ENCODE data around the gene IRAK1BP1. TPM values are rescaled to one million over a fixed set of nuclear protein-coding genes. Genes with fewer than 3 reads are reported as not detected.

The IRAK1BP1 gene
- total RNA-seq, 1 donor from 2014 or later, result 3.4 TPM

DNA sequence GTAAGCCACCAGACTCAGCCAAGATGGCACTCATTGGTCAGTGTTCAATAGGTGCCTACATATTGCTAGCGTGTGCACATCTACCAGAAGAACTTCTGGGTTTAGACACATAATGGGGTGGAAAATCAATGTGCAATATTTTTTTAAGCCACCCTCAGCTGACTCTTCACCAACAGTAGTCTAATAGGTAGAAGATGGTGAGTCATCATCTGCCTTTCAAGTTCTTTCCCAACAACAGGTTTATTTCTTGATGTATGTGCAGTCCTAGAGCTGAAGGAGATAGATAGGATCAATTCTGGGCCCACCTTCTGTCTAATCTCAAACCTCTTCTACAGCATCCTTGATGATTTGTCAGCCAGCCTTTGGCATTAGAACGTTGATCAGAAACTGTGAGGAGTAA lies 41.3 kb downstream of the IRAK1BP1 start:
- TF ChIP-seq EZH2 (IDR thresholded peaks at IDR 0.05; ENCODE audit: insufficient read depth, low read length), result no peak
- TF ChIP-seq, protein P1, sequence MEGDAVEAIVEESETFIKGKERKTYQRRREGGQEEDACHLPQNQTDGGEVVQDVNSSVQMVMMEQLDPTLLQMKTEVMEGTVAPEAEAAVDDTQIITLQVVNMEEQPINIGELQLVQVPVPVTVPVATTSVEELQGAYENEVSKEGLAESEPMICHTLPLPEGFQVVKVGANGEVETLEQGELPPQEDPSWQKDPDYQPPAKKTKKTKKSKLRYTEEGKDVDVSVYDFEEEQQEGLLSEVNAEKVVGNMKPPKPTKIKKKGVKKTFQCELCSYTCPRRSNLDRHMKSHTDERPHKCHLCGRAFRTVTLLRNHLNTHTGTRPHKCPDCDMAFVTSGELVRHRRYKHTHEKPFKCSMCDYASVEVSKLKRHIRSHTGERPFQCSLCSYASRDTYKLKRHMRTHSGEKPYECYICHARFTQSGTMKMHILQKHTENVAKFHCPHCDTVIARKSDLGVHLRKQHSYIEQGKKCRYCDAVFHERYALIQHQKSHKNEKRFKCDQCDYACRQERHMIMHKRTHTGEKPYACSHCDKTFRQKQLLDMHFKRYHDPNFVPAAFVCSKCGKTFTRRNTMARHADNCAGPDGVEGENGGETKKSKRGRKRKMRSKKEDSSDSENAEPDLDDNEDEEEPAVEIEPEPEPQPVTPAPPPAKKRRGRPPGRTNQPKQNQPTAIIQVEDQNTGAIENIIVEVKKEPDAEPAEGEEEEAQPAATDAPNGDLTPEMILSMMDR (IDR thresholded peaks at IDR 0.05; ENCODE audit: insufficient read depth, low read depth, low read length), result no peak
- H4K20me1 ChIP-seq (ENCODE audit: insufficient read depth, low read length), result no peaks in the 10 kb centered on the region
- no peak overlapping the region for H3K27ac ChIP-seq (ENCODE audit: low read depth, low read length)
- peaks cover 12% of the 10 kb centered on the region for H3K27me3 Mint-ChIP-seq (ENCODE audit: low read depth, unreplicated experiment)
- H3K36me3 Mint-ChIP-seq (ENCODE audit: low read depth, unreplicated experiment), result peaks cover 3% of the 10 kb centered on the region
- H3K4me2 ChIP-seq (ENCODE audit: low read length), result no peak overlapping the region
- no peak overlapping the region for H3K9ac ChIP-seq (ENCODE audit: low read length)
- H3K9me3 Mint-ChIP-seq (ENCODE audit: unreplicated experiment), result peaks cover 5% of the 10 kb centered on the region
- H3K79me2 ChIP-seq (ENCODE audit: insufficient read depth, low read length), result no peaks in the 10 kb centered on the region
- no peaks in the 10 kb centered on the region for H3K4me1 ChIP-seq (ENCODE audit: insufficient read depth, low read length)
- H3K36me3 ChIP-seq (ENCODE audit: insufficient read depth, low read length), result no peaks in the 10 kb centered on the region
- no peaks in the 10 kb centered on the region for H3K27me3 ChIP-seq (ENCODE audit: insufficient read depth, low read length)
- no peak overlapping the region for H3K4me3 Mint-ChIP-seq (ENCODE audit: unreplicated experiment)
- H3K4me1 Mint-ChIP-seq (ENCODE audit: low read depth, unreplicated experiment), result peaks cover 3% of the 10 kb centered on the region
- H3K4me3 ChIP-seq (ENCODE audit: insufficient read depth, low read depth, low read length), result no peak overlapping the region
- no peaks in the 10 kb centered on the region for H3K9me3 ChIP-seq (ENCODE audit: insufficient read depth, low read depth, low read length)
- no peak overlapping the region for H2AFZ ChIP-seq (ENCODE audit: low read depth, low read length)
- DNase-seq (ENCODE audit: low read depth) (no peak), FAIRE-seq (no peak)
- H3K27ac Mint-ChIP-seq (ENCODE audit: unreplicated experiment), result no peak overlapping the region

DNA sequence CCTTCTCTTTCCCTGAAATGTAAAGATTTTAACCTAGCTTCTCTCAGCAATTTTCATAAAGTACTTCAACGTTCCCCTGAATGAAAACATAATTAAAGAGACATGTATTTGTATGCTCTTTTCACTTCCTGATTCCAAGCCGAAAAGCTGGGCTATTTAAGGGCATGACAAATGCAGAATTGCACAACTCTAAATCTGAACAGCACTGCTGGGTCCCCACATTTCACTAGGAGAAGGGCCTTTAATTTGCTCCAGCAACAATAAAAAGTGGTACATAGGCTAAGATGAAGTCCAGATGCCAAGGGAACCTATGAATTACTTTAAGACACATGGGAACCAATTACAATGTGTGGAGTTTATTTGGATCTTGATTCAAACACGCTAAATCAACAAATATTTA lies 42.0 kb downstream of the IRAK1BP1 start:
- Mint-ChIP-seq H3K27me3 (ENCODE audit: low read depth, unreplicated experiment) (peaks cover 12% of the 10 kb centered on the region), H3K9me3 (ENCODE audit: unreplicated experiment) (peaks cover 5% of the 10 kb centered on the region), H3K4me3 (ENCODE audit: unreplicated experiment) (no peak overlapping the region), H3K36me3 (ENCODE audit: low read depth, unreplicated experiment) (peaks cover 3% of the 10 kb centered on the region), H3K27ac (ENCODE audit: unreplicated experiment) (no peak overlapping the region), H3K4me1 (ENCODE audit: low read depth, unreplicated experiment) (peaks cover 3% of the 10 kb centered on the region)
- Histone ChIP-seq H3K36me3 (ENCODE audit: insufficient read depth, low read length) (no peaks in the 10 kb centered on the region), H3K4me2 (ENCODE audit: low read length) (no peak overlapping the region), H3K4me3 (ENCODE audit: insufficient read depth, low read depth, low read length) (no peak overlapping the region), H3K79me2 (ENCODE audit: insufficient read depth, low read length) (no peaks in the 10 kb centered on the region), H4K20me1 (ENCODE audit: insufficient read depth, low read length) (no peaks in the 10 kb centered on the region), H3K4me1 (ENCODE audit: insufficient read depth, low read length) (no peaks in the 10 kb centered on the region), H2AFZ (ENCODE audit: low read depth, low read length) (no peak overlapping the region), H3K27me3 (ENCODE audit: insufficient read depth, low read length) (no peaks in the 10 kb centered on the region), H3K9ac (ENCODE audit: low read length) (no peak overlapping the region), H3K27ac (ENCODE audit: low read depth, low read length) (no peak overlapping the region), H3K9me3 (ENCODE audit: insufficient read depth, low read depth, low read length) (no peaks in the 10 kb centered on the region)
- no peak for FAIRE-seq
- no peak for TF ChIP-seq EZH2 (IDR thresholded peaks at IDR 0.05; ENCODE audit: insufficient read depth, low read length)
- TF ChIP-seq, protein P1 (IDR thresholded peaks at IDR 0.05; ENCODE audit: insufficient read depth, low read depth, low read length), result no peak
- no peak for DNase-seq (ENCODE audit: low read depth)

DNA sequence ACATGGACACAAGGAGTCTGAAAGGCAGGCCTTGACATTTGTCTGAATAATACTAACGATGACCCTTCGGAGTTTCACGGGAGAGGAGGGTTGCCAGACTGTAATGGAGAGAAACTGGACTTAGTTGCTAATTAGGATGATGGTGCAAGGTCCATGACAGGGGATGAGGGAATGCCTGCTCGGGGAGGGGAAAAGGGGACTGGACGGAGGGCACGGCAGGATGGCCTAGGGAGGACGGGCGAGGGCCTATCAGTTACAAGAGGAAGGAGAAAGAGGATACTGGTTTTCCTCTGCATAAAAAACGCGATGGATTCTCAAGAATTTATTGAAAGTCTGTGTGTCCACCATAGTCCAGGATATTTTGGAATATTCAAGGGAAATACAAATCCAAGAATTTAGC lies 42.7 kb downstream of the IRAK1BP1 start:
- Mint-ChIP-seq H3K27me3 (ENCODE audit: low read depth, unreplicated experiment) (peaks cover 12% of the 10 kb centered on the region), H3K9me3 (ENCODE audit: unreplicated experiment) (peaks cover 5% of the 10 kb centered on the region), H3K36me3 (ENCODE audit: low read depth, unreplicated experiment) (peaks cover 3% of the 10 kb centered on the region), H3K27ac (ENCODE audit: unreplicated experiment) (no peak overlapping the region), H3K4me1 (ENCODE audit: low read depth, unreplicated experiment) (peaks cover 3% of the 10 kb centered on the region), H3K4me3 (ENCODE audit: unreplicated experiment) (peak overlapping the region; percentile 71)
- no peak overlapping the region for H3K27ac ChIP-seq (ENCODE audit: low read depth, low read length)
- peak overlapping the region; percentile 54 for H3K4me3 ChIP-seq (ENCODE audit: insufficient read depth, low read depth, low read length)
- peak overlapping the region; percentile 90 for H3K4me2 ChIP-seq (ENCODE audit: low read length)
- DNase-seq (ENCODE audit: low read depth), result no peak
- TF ChIP-seq, protein P1 (IDR thresholded peaks at IDR 0.05; ENCODE audit: insufficient read depth, low read depth, low read length), result no peak
- peak overlapping the region; percentile 84 for H2AFZ ChIP-seq (ENCODE audit: low read depth, low read length)
- H3K79me2 ChIP-seq (ENCODE audit: insufficient read depth, low read length), result no peaks in the 10 kb centered on the region
- no peaks in the 10 kb centered on the region for H3K9me3 ChIP-seq (ENCODE audit: insufficient read depth, low read depth, low read length)
- H3K9ac ChIP-seq (ENCODE audit: low read length), result no peak overlapping the region
- FAIRE-seq, result no peak
- no peaks in the 10 kb centered on the region for H4K20me1 ChIP-seq (ENCODE audit: insufficient read depth, low read length)
- H3K4me1 ChIP-seq (ENCODE audit: insufficient read depth, low read length), result no peaks in the 10 kb centered on the region
- no peaks in the 10 kb centered on the region for H3K27me3 ChIP-seq (ENCODE audit: insufficient read depth, low read length)
- H3K36me3 ChIP-seq (ENCODE audit: insufficient read depth, low read length), result no peaks in the 10 kb centered on the region

All from astrocyte (in vitro differentiated cells and primary cell).